Glomerular visceral epithelial cell (primary cell): Measurements from ENCODE around the gene GLT1D1.

ENCODE experiments used
- DNase-seq: peaks from one replicate; pipeline ENCODE4 v3.0.0-alpha.2; 2016; ENCODE audit errors: extremely low spot score

The GLT1D1 gene

DNA sequence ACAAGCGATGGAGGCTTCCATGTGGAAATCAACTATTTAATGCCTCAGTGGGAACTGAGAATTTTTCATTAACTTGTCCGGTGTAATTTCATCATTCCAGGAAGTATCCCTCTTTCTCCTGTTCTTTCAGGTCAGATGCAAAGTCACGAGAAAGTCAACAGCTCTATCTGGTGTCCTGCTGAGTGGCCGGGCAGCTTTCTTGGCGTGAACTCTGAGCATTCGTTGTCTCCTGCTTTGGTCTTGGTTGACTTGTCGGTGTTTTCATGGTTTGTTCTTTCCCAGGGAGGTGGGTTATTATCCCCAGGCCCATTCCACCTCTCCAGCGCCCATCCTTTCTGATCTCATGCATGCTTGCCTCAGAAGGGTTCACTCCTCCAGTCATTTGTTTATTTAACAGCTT is 149.1 kb downstream of the GLT1D1 start:
- no peak for DNase-seq

DNA sequence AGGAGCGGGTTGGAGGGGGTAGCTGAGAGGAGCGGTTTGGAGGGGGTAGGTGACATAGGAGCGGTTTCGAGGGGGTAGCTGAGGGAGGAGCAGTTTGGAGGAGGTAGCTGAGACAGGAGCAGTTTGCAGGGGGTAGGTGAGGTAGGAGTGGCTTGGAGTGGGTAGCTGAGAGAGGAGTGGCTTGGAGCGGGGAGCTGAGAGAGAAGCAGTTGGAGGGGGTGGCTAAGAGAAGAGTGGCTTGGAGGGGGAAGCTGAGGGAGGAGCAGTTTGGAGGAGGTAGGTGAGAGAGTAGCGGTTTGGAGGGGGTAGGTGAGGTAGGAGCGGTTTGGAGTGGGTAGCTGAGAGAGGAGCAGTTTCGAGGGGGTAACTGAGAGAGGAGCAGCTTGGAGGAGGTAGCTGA is 152.1 kb downstream of the GLT1D1 start:
- DNase-seq = no peak

DNA sequence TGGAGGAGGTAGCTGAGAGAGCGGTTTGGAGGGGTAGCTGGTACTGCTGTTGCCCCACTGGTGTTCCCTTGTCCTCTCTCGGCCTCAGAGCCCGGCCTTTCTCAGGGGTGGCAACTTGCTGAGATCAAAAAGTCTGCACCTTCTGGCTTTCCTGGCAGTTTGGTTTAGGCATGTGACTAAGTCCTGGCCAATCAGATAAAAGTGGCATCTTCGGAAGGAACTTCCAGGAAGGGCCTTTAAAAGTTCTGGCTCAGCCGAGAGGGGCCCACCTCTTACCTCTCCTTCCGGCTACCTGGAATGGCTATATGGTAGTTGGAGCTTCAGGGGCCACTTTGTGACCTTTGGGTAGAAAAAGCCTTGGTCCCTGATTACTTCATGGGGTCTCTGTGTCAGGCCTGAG is 152.6 kb downstream of the GLT1D1 start:
- no peak for DNase-seq

DNA sequence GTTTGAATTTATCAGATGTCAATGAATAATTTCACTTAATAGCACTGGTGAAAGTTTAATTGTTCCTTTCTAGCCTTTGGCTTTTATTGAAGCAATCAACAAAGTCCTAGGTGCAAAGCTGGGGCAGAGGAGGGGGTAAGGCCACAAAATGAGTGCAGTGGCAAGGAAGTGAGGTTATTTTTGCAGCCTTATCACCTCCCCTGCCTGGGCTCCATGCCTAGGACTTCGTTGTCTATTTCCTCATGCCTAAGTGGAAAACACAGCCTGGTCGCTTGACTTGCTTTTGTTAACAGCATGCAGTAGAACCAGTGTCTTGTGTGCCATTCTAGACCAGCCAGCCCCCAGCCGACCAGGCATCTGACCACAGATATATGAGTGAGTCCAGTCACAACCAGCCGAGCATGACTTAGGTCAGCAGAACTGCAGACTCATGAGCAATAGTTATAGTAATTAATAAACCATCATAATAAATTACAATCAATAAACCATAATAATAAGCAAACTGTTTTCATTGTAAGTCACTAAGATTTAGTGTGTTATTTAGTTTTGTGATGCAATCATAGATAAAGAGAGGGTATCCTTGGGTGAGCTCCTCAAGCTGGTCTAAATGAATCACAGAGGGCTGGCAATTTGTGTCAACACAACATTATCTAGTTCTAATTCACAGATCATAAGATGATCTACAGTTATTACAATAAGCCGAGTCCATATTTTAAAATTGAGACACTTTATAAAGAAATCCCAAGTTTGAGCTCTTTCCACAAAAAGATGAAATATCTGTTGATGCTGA is 156.8 kb downstream of the GLT1D1 start:
- no peak for DNase-seq

DNA sequence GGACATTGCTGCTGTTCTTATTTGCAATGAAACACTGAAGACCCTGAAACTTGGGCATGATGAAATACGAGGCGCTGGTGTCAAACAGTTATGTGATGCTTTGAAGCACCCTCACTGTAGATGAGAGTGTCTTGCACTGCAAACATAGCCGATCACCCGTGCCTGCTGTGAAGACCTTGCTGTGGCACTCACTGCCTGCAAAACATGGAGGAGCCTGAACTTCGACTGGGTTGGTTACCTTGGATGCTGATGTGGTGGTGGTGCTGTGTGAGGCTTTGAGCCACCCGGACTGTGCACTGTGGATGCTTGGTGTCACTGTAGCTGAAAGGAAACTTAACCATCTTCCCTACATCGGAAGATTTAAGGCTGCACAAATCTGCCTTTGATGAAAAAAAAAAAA is 162.9 kb downstream of the GLT1D1 start:
- DNase-seq = no peak

DNA sequence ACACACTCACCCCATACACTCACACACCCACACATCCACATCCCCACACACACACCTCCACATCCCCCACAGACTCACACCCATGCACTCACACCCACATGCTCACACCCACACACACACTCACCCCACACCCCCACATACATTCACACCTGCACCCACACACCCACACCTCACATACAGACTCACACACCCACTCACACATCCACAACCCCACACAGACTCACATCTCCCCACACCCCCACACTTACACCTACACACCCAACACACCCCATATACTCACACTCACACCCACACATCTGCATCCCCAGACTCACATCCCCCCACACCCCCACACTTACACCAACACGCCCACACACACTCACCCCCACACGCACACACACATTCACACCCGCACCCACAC is 171.8 kb downstream of the GLT1D1 start:
- DNase-seq = no peak

DNA sequence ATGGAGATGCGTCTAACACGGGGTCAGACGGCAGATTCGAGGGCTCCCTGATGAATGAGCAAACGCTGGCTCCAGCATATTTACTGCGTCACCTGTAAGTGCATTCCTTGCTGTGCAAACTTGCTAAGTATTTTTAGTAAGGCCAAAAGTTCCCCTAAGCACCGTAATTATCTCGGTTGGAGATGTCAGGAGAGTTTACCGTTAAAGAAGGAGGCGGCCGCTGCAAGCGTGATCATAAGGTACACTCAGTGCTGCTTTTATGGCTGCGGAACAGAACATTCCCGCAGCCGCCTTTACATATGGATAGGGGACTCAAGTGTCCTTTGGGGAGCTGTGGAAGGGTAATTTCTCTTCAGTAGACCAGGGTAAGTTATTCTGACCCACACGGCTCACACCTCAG is 175.6 kb downstream of the GLT1D1 start:
- no peak for DNase-seq
